ENCODE results near the gene ANKRD30B. TPM values are rescaled to one million over a fixed set of nuclear protein-coding genes. Genes with fewer than 3 reads are reported as not detected.
"Not testable (repeated sequence)": the region's sequence is repeated elsewhere in the genome, so short reads cannot be mapped to it uniquely, and the experiment has no call there.

The ANKRD30B gene, protein sequence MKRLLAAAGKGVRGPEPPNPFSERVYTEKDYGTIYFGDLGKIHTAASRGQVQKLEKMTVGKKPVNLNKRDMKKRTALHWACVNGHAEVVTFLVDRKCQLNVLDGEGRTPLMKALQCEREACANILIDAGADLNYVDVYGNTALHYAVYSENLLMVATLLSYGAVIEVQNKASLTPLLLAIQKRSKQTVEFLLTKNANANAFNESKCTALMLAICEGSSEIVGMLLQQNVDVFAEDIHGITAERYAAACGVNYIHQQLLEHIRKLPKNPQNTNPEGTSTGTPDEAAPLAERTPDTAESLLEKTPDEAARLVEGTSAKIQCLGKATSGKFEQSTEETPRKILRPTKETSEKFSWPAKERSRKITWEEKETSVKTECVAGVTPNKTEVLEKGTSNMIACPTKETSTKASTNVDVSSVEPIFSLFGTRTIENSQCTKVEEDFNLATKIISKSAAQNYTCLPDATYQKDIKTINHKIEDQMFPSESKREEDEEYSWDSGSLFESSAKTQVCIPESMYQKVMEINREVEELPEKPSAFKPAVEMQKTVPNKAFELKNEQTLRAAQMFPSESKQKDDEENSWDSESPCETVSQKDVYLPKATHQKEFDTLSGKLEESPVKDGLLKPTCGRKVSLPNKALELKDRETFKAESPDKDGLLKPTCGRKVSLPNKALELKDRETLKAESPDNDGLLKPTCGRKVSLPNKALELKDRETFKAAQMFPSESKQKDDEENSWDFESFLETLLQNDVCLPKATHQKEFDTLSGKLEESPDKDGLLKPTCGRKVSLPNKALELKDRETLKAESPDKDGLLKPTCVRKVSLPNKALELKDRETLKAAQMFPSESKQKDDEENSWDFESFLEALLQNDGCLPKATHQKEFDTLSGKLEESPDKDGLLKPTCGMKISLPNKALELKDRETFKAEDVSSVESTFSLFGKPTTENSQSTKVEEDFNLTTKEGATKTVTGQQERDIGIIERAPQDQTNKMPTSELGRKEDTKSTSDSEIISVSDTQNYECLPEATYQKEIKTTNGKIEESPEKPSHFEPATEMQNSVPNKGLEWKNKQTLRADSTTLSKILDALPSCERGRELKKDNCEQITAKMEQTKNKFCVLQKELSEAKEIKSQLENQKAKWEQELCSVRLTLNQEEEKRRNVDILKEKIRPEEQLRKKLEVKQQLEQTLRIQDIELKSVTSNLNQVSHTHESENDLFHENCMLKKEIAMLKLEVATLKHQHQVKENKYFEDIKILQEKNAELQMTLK (N-terminal part only)
- not detected for total RNA-seq
- long read RNA-seq, result 0 reads

DNA sequence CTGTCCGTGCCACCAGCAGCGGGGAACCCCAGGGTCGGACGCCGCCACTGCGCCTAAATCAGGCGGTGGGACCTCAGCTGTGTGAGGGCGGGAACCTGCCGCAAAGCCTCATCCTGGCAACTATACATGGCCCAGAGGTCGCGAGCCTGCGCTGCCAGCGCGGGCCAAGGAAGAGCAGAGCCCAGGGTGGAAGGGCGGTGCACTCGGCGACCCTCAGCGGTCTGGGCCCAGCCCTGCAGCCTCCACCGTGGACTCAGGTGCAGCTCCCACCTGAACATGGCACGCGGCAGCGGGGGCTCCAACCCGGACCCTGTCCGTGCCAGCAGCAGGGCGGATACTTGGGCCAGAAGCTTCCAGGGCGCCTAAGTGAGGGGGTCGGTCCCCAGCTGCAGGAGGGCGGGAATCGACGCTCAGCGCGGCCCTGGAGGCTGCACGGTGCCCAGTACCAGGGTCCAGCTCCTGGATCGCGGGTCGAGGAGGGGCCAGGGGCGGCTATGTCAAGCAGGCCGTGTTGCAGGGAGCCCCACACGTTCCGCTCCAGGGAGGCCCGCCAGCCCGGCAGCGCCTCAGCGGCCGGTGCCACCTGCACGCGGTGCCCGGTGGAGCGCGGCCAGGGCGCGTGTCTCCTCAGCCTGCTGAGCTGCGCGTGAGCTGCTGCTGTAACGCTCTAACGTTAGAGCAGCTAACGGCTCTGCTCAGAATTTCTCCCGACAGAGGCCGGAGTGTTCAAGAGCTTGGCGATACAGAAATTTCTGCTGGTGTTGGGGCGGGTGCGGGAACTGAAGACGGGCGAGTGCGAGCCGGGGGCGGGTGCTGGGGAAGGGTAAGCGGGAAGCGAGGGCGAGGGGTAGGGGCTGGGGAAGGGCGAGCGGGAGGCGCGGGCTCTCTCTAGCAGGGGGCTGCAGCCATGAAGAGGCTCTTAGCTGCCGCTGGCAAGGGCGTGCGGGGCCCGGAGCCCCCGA, at the start of gene ANKRD30B:
Gene ANKRD30B, plus strand, starts transcription at position 660 of the 962 bp plus-strand sequence. Its CDS starts 248 bp downstream, at position 908.
- DNase-seq, result no peak
- no peaks in the 10 kb centered on the region for H3K4me1 ChIP-seq
- TF ChIP-seq, protein P1, sequence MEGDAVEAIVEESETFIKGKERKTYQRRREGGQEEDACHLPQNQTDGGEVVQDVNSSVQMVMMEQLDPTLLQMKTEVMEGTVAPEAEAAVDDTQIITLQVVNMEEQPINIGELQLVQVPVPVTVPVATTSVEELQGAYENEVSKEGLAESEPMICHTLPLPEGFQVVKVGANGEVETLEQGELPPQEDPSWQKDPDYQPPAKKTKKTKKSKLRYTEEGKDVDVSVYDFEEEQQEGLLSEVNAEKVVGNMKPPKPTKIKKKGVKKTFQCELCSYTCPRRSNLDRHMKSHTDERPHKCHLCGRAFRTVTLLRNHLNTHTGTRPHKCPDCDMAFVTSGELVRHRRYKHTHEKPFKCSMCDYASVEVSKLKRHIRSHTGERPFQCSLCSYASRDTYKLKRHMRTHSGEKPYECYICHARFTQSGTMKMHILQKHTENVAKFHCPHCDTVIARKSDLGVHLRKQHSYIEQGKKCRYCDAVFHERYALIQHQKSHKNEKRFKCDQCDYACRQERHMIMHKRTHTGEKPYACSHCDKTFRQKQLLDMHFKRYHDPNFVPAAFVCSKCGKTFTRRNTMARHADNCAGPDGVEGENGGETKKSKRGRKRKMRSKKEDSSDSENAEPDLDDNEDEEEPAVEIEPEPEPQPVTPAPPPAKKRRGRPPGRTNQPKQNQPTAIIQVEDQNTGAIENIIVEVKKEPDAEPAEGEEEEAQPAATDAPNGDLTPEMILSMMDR (IDR thresholded peaks at IDR 0.05; ENCODE audit: borderline replicate concordance), result no peak
- H3K9me3 ChIP-seq (replicated peaks), result no peaks in the 10 kb centered on the region
- no peaks in the 10 kb centered on the region for H3K36me3 ChIP-seq
- no peak within 1 kb of the TSS for H3K4me3 ChIP-seq
- H3K27me3 ChIP-seq (ENCODE audit: low read depth), result peaks cover 29% of the 10 kb centered on the region
- intact Hi-C loops (cut with micrococcal nuclease), result no loop called here
- no peak within 1 kb of the TSS for H3K27ac ChIP-seq (replicated peaks)

- DNase-seq, result not testable (repeated sequence)
Measured at GRCh38 chr18:14701286-14702040, 46.5 kb upstream of the ANKRD30B start.

DNA sequence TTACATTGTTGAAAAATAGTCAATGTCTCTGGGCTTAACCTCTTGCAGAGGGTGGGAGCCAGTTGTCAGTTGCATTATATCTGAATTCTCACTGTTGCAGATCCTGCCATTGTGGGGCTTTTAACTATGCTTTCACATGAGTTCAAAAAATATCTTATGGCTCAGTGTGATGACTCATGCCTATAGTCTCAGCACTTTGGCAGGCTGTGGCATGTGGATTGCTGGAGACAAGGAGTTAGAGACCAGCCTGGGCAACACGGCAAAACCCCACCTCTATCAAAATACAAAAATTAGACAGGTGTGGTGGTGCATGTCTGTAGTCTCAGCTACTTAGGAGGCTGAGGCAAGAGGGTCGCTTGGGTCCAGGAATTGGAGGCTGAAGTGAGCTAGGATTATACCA, 38.2 kb upstream of the ANKRD30B start:
- H3K27me3 ChIP-seq (ENCODE audit: low read depth); H3K9me3 ChIP-seq (replicated peaks); H3K27ac ChIP-seq (replicated peaks); H3K4me3 ChIP-seq; DNase-seq; H3K36me3 ChIP-seq; H3K4me1 ChIP-seq; intact Hi-C loops (cut with micrococcal nuclease): not testable (repeated sequence)

More at GRCh38 chr18:14701286-14702040, 46.5 kb upstream of the ANKRD30B start:
- intact Hi-C loops (cut with micrococcal nuclease); H3K27ac ChIP-seq (replicated peaks); H3K4me1 ChIP-seq; H3K27me3 ChIP-seq (ENCODE audit: low read depth); H3K36me3 ChIP-seq; H3K9me3 ChIP-seq (replicated peaks); H3K4me3 ChIP-seq: not testable (repeated sequence)

DNA sequence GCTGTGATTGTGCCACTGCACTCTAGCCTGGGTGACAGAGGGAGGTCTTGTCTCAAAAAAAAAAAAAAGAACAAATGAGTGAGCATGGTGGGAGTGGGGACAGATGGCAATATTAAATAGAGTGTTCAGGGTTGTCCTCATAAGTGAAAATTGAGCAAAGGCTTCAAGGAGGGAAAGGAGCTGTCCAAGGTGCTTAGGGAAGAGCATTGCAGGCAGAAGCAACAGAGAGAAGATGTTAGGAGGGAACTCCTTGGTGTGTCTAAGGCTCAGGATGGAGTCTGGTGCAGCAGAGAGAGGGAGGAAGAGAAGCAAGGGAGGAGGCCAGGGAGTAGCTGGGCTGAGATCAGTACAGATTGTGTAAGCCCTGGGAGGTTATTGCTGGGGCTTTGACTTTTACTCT, 26.4 kb upstream of the ANKRD30B start:
- not testable (repeated sequence) for H3K27me3 ChIP-seq (ENCODE audit: low read depth)

DNA sequence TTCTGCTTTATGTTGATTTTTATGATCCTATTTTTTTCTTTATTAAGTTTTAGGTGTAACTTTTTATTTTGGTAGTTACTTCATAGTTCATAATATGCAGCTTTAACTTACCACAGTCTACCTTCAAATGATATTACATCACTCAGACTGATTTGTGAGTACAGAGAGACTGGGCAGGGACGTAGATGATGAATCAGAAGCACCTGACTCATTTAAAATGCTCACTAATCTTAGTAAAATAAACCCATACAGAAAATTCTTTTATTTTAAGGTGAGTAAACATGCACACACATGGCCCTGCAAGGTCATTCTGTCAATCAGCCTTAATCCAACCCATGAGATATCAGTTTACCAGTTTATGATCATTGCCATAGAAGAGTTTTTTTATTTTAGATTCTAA, 8.9 kb upstream of the ANKRD30B start:
- H3K4me3 ChIP-seq; intact Hi-C loops (cut with micrococcal nuclease); DNase-seq; H3K27me3 ChIP-seq (ENCODE audit: low read depth); H3K4me1 ChIP-seq; H3K9me3 ChIP-seq (replicated peaks); H3K27ac ChIP-seq (replicated peaks); H3K36me3 ChIP-seq: not testable (repeated sequence)

More for the DNA sequence above, 26.4 kb upstream of the ANKRD30B start:
- H3K4me1 ChIP-seq; H3K27ac ChIP-seq (replicated peaks); H3K9me3 ChIP-seq (replicated peaks); H3K4me3 ChIP-seq; DNase-seq; intact Hi-C loops (cut with micrococcal nuclease); H3K36me3 ChIP-seq: not testable (repeated sequence)

DNA sequence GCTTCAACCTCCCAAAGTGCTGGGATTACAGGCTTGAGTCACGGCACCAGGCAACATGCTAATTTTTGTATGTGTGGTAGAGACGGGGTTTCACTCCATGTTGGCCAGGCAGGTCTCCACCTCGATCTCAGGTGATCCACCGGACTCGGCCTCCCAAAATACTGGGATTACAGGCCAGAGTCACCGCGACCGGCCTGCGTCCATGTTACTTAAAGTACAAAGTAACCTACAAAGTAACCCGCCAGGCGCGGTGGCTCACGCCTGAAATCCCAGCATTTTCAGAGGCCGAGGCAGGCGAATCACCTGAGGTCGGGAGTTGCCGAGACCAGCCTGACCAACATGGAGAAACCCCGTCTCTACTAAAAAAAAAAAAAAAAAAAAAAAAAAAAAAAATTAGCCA, 1.1 kb upstream of the ANKRD30B start:
- H3K27me3 ChIP-seq (ENCODE audit: low read depth), result peaks cover 29% of the 10 kb centered on the region
- H3K9me3 ChIP-seq (replicated peaks), result no peaks in the 10 kb centered on the region
- H3K36me3 ChIP-seq, result no peaks in the 10 kb centered on the region
- no peak for DNase-seq
- no peak overlapping the region for H3K4me3 ChIP-seq
- no peaks in the 10 kb centered on the region for H3K4me1 ChIP-seq
- no peak overlapping the region for H3K27ac ChIP-seq (replicated peaks)
- TF ChIP-seq, protein P1 (IDR thresholded peaks at IDR 0.05; ENCODE audit: borderline replicate concordance), result no peak
- intact Hi-C loops (cut with micrococcal nuclease), result no loop called here
